Measurements from ENCODE around the gene DLGAP1.
A peak's percentile ranks its signal among the peaks of the same experiment; 100 is the strongest.

The DLGAP1 gene

GRCh38 chr18:3900327-3900726 is 554.8 kb downstream of the DLGAP1 start:
- DNase-seq (ENCODE audit: low spot score): no peak

- DNase-seq (ENCODE audit: low spot score): no peak
These were observed 556.1 kb downstream of the DLGAP1 start for GRCh38 chr18:3898861-3899613.

- DNase-seq (ENCODE audit: low spot score): no peak
These were observed 563.0 kb downstream of the DLGAP1 start for GRCh38 chr18:3892152-3892551.

- no peak for DNase-seq (ENCODE audit: low spot score)
These were observed 563.9 kb downstream of the DLGAP1 start for GRCh38 chr18:3891245-3891644.

- peak; percentile 29 for DNase-seq (ENCODE audit: low spot score)
These were observed 565.3 kb downstream of the DLGAP1 start for GRCh38 chr18:3889803-3890202.

- DNase-seq (ENCODE audit: low spot score): no peak
These were observed 566.0 kb downstream of the DLGAP1 start for GRCh38 chr18:3889121-3889520.

- DNase-seq (ENCODE audit: low spot score): no peak
These were observed 568.4 kb downstream of the DLGAP1 start for GRCh38 chr18:3886575-3887322.

- no peak for DNase-seq (ENCODE audit: low spot score)
These were observed 569.8 kb downstream of the DLGAP1 start for GRCh38 chr18:3885209-3885792.

GRCh38 chr18:3879836-3880120 is 575.3 kb downstream of the DLGAP1 start:
- no peak for DNase-seq (ENCODE audit: low spot score)

- no peak for DNase-seq (ENCODE audit: low spot score)
These were observed 575.8 kb downstream of the DLGAP1 start for GRCh38 chr18:3879114-3879835.

- DNase-seq (ENCODE audit: low spot score): no peak
These were observed 576.7 kb downstream of the DLGAP1 start for GRCh38 chr18:3878401-3878800.

- no peak for DNase-seq (ENCODE audit: low spot score)
These were observed 577.4 kb downstream of the DLGAP1 start for GRCh38 chr18:3877678-3878077.

GRCh38 chr18:3875961-3876360 is 579.1 kb downstream of the DLGAP1 start:
- DNase-seq (ENCODE audit: low spot score): no peak

GRCh38 chr18:3875376-3875775 is 579.7 kb downstream of the DLGAP1 start:
- DNase-seq (ENCODE audit: low spot score): no peak

GRCh38 chr18:3874581-3874980 is 580.5 kb downstream of the DLGAP1 start:
- DNase-seq (ENCODE audit: low spot score): no peak

- DNase-seq (ENCODE audit: low spot score): no peak
These were observed 581.0 kb downstream of the DLGAP1 start for GRCh38 chr18:3874125-3874524.

- DNase-seq (ENCODE audit: low spot score): no peak
These were observed 581.4 kb downstream of the DLGAP1 start for GRCh38 chr18:3873698-3874097.

- no peak for DNase-seq (ENCODE audit: low spot score)
These were observed 581.9 kb downstream of the DLGAP1 start for GRCh38 chr18:3873211-3873610.

GRCh38 chr18:3872641-3873040 is 582.5 kb downstream of the DLGAP1 start:
- no peak for DNase-seq (ENCODE audit: low spot score)

GRCh38 chr18:3871687-3872086 is 583.4 kb downstream of the DLGAP1 start:
- no peak for DNase-seq (ENCODE audit: low spot score)

- no peak for DNase-seq (ENCODE audit: low spot score)
These were observed 584.2 kb downstream of the DLGAP1 start for GRCh38 chr18:3870914-3871313.

GRCh38 chr18:3869848-3870247 is 585.3 kb downstream of the DLGAP1 start:
- DNase-seq (ENCODE audit: low spot score): peak; percentile 46

- no peak for DNase-seq (ENCODE audit: low spot score)
These were observed 587.2 kb downstream of the DLGAP1 start for GRCh38 chr18:3867864-3868311.

Measured in AG08395 (cell line).